ENCODE results near the gene CEP104. TPM values are rescaled to one million over a fixed set of nuclear protein-coding genes. Genes with fewer than 3 reads are reported as not detected.

The CEP104 gene
- total and polyA plus RNA-seq, 9 of the 15 experiments (the other 6 are each of a cell fraction or from before 2014, with no cell fraction given) = 11.2 to 63.4 (median 42.6) TPM

GRCh38 chr1:3805038-3805437, 52.0 kb downstream of the CEP104 start:
- 6% methylated on average over 11 of the region's 11 CpGs for WGBS (ENCODE audit: insufficient coverage, low coverage, missing lambda C conversion rate)
- no peak for FAIRE-seq
- no peak for TF ChIP-seq PTBP1 (IDR thresholded peaks at IDR 0.05; ENCODE audit: low read depth, low read length)
- peak; percentile 37 for TF ChIP-seq RBBP5 (IDR thresholded peaks at IDR 0.05; ENCODE audit: borderline replicate concordance, insufficient read depth, low read length, poor library complexity, severe bottlenecking)
- TF ChIP-seq RCOR1 (IDR thresholded peaks at IDR 0.05; ENCODE audit: borderline replicate concordance in 1 of 2, low read depth in 2 of 2, low read length in 2 of 2) = peak in 1 of 2 experiments; percentile 35; a peak in 1 of 4 replicates
- TF ChIP-seq FOXJ2 (tag; IDR thresholded peaks at IDR 0.05) = 0 out of 2 replicates have a peak, but pooled peaks have one; percentile 29
- no peak for TF ChIP-seq ZNF121 (CRISPR knock-in tag; conservative IDR thresholded peaks at IDR 0.05)
- TF ChIP-seq ILF3 (IDR thresholded peaks at IDR 0.05; ENCODE audit: borderline replicate concordance) = no peak
- TF ChIP-seq EGR1 (conservative IDR thresholded peaks at IDR 0.05) = no peak
- no peak for TF ChIP-seq ZNF146 (CRISPR knock-in tag; IDR thresholded peaks at IDR 0.05; ENCODE audit: unreplicated experiment)
- TF ChIP-seq ATF7 (IDR thresholded peaks at IDR 0.05) = no peak
- peak; percentile 16; the same call in 1 of the 2 replicates for TF ChIP-seq ZNF592 (IDR thresholded peaks at IDR 0.05)
- peak; percentile 39; the same call in 1 of the 2 replicates for TF ChIP-seq SMARCA4 (IDR thresholded peaks at IDR 0.05)
- TF ChIP-seq HNRNPL (IDR thresholded peaks at IDR 0.05; ENCODE audit: low read depth, low read length) = no peak
- peak; percentile 67 for TF ChIP-seq PRDM10 (IDR thresholded peaks at IDR 0.05; ENCODE audit: partially characterized antibody)
- TF ChIP-seq MAFF (IDR thresholded peaks at IDR 0.05; ENCODE audit: low read length) = 0 out of 2 replicates have a peak, but pooled peaks have one; percentile 17
- TF ChIP-seq DACH1 (IDR thresholded peaks at IDR 0.05; ENCODE audit: partially characterized antibody) = no peak
- no peak for TF ChIP-seq TEAD2 (tag; IDR thresholded peaks at IDR 0.05)

More at GRCh38 chr1:3805038-3805437, 52.0 kb downstream of the CEP104 start:
- no TSS peak for BruUV-seq (replicated peaks)
- Histone ChIP-seq H3K9me1 (ENCODE audit: control insufficient read depth, insufficient read depth, low read length) (no peaks in the 10 kb centered on the region), H3K9me3 (replicated peaks; ENCODE audit: control insufficient read depth, insufficient read depth, low read depth, low read length) (no peaks in the 10 kb centered on the region), H3K27me3 (ENCODE audit: control insufficient read depth in 2 of 2, insufficient read depth in 2 of 2, low read length in 2 of 2) (no peaks in the 10 kb centered on the region), H3K4me2 (ENCODE audit: insufficient read depth, low read length) (peak overlapping the region; percentile 62), H2AFZ (ENCODE audit: low read depth, low read length) (peak overlapping the region; percentile 99), H3K27ac (ENCODE audit: extremely low read depth, low read depth, low read length) (peak overlapping the region; percentile 76), H3K36me3 (ENCODE audit: control insufficient read depth, insufficient read depth, low read length) (no peaks in the 10 kb centered on the region), H3K79me2 (ENCODE audit: control insufficient read depth, insufficient read depth, low read length) (no peaks in the 10 kb centered on the region), H3K9ac (ENCODE audit: insufficient read depth in 1 of 2, low read depth in 2 of 2, low read length in 2 of 2) (peak overlapping the region; percentile 64 to 71; a peak in 3 of 4 replicates), H3K4me3 (no peak overlapping the region), H3K4me1 (replicated peaks in 1 of 2; ENCODE audit: control insufficient read depth in 2 of 2, insufficient read depth in 2 of 2, low read length in 2 of 2) (peaks cover 13 to 32% of the 10 kb centered on the region in 2 experiments), H4K20me1 (replicated peaks; ENCODE audit: control insufficient read depth, insufficient read depth, low read length) (no peaks in the 10 kb centered on the region)
- in situ Hi-C loops (cut with MboI) (no loop called here), intact Hi-C loops (cut with micrococcal nuclease) (loop anchor here (2.0 kb wide), 1 partner anchor 30 kb away; no protein-coding TSS in a partner anchor)
- POLR2A ChIA-PET = interaction anchor here (0.6 to 1.5 kb wide), 6 partner anchors 8 to 95 kb away, joined by 3 to 5 read pairs (median 4); partner anchors contain the start of gene LRRC47
- DNase-seq (ENCODE audit: extremely low read depth in 1 of 4, low spot score in 3 of 4) (peak in 2 of 4 experiments; percentile 48 to 70), ATAC-seq (peak; percentile 68)
- CTCF ChIA-PET (ENCODE audit: low intra/inter-chr PET ratio) = no interaction called here
